ENCODE measurements around the gene MRTFB.
A peak's percentile ranks its signal among the peaks of the same experiment; 100 is the strongest.

The MRTFB gene

GRCh38 chr16:14292051-14292825, 221.1 kb downstream of the MRTFB start:
- no peak for DNase-seq

- DNase-seq = no peak
Measured at GRCh38 chr16:14296663-14297062, 225.5 kb downstream of the MRTFB start.

GRCh38 chr16:14298374-14299122, 227.4 kb downstream of the MRTFB start:
- DNase-seq = no peak

- DNase-seq = peak; percentile 26
Measured at GRCh38 chr16:14300705-14301168, 229.6 kb downstream of the MRTFB start.

- no peak for DNase-seq
Measured at GRCh38 chr16:14301169-14302030, 230.3 kb downstream of the MRTFB start.

- DNase-seq = no peak
Measured at GRCh38 chr16:14302031-14302398, 230.9 kb downstream of the MRTFB start.

- DNase-seq = no peak
Measured at GRCh38 chr16:14302399-14303181, 231.5 kb downstream of the MRTFB start.

- no peak for DNase-seq
Measured at GRCh38 chr16:14303182-14303618, 232.1 kb downstream of the MRTFB start.

- no peak for DNase-seq
Measured at GRCh38 chr16:14303639-14304394, 232.7 kb downstream of the MRTFB start.

GRCh38 chr16:14304891-14305460, 233.9 kb downstream of the MRTFB start:
- no peak for DNase-seq

GRCh38 chr16:14306485-14307058, 235.5 kb downstream of the MRTFB start:
- no peak for DNase-seq

- DNase-seq = no peak
Measured at GRCh38 chr16:14307059-14307526, 236.0 kb downstream of the MRTFB start.

GRCh38 chr16:14307527-14308367, 236.6 kb downstream of the MRTFB start:
- DNase-seq = no peak

GRCh38 chr16:14308368-14308723, 237.2 kb downstream of the MRTFB start:
- DNase-seq = no peak

- no peak for DNase-seq
Measured at GRCh38 chr16:14309001-14309886, 238.1 kb downstream of the MRTFB start.

- no peak for DNase-seq
Measured at GRCh38 chr16:14309906-14310305, 238.8 kb downstream of the MRTFB start.

- no peak for DNase-seq
Measured at GRCh38 chr16:14310519-14310991, 239.4 kb downstream of the MRTFB start.

GRCh38 chr16:14314116-14314515, 243.0 kb downstream of the MRTFB start:
- no peak for DNase-seq
